IMR-90 (cell line): ENCODE results near the gene MED12L. TPM values are rescaled to one million over a fixed set of nuclear protein-coding genes. Genes with fewer than 3 reads are reported as not detected.

Experiments used
- ATAC-seq: fragments of 200-7000 bp; cut with Tn5 transposase; 2 replicates; pipeline ENCODE4 v1.9.1; 2020; ENCODE audit warnings: low read depth, mild to moderate bottlenecking, moderate library complexity
- BruUV-seq: library from RNA; stranded (reverse); fragments of 400-500 nt; replicated peaks from 2 replicates; lab custom pipeline; 2021; lab: Mats Ljungman, UMichigan
- CTCF ChIA-PET: fragments of 300-600 bp; formaldehyde crosslinking; extraction: SDS; loops from one replicate; lab custom pipeline; 2021; ENCODE audit warnings: antibody characterized with exemption; lab: Yijun Ruan, JAX
- POLR2A ChIA-PET: fragments of 300-600 bp; sonication (Branson Sonifier 250); formaldehyde crosslinking; loops from one replicate; lab custom pipeline; 2022; ENCODE audit warnings: antibody characterized with exemption; ENCODE audit not compliant: unreplicated experiment; lab: Charles Lee
- DNase-seq: peaks from one replicate; pipeline ENCODE4 v3.0.0; 2013
- H2AFZ ChIP-seq: replicated peaks from 2 replicates; pipeline ENCODE3; 2013; ENCODE audit warnings: low read length, mild to moderate bottlenecking; ENCODE audit not compliant: poor library complexity
- H2AK5ac ChIP-seq: 2 replicates; pipeline ENCODE4 v1.6.1; 2013; ENCODE audit warnings: low read depth, low read length, inconsistent platforms
- H2AK9ac ChIP-seq: replicated peaks from 2 replicates; pipeline ENCODE3; 2013; ENCODE audit warnings: mild to moderate bottlenecking, low read depth, low read length, moderate library complexity; ENCODE audit not compliant: poor library complexity
- H2BK120ac ChIP-seq: 2 replicates; pipeline ENCODE4 v1.6.1; 2013; ENCODE audit warnings: low read depth, low read length, inconsistent platforms
- H2BK15ac ChIP-seq: 3 replicates; pipeline ENCODE4 v1.6.1; 2013; ENCODE audit warnings: low read depth, low read length, inconsistent platforms
- H2BK20ac ChIP-seq: 2 replicates; pipeline ENCODE4 v1.6.1; 2013; ENCODE audit warnings: low read depth, mild to moderate bottlenecking, inconsistent platforms, low read length, moderate library complexity
- H2BK5ac ChIP-seq: 2 replicates; pipeline ENCODE4 v1.6.1; 2013; ENCODE audit warnings: mild to moderate bottlenecking, low read depth, low read length, inconsistent platforms; ENCODE audit not compliant: poor library complexity, severe bottlenecking
- H3K14ac ChIP-seq: replicated peaks from 2 replicates; pipeline ENCODE4 v1.6.1; 2013; ENCODE audit warnings: low read depth, low read length, inconsistent platforms
- H3K18ac ChIP-seq: 2 replicates; pipeline ENCODE4 v1.6.1; 2013; ENCODE audit warnings: low read depth, low read length, control low read depth
- H3K23ac ChIP-seq: 2 replicates; pipeline ENCODE4 v1.6.1; 2013; ENCODE audit warnings: low read depth, low read length, inconsistent platforms
- H3K27ac ChIP-seq: 2 replicates; pipeline ENCODE4 v1.5.1; 2013; ENCODE audit warnings: mild to moderate bottlenecking, control low read depth, low read length; ENCODE audit not compliant: insufficient read depth
- H3K27me3 ChIP-seq: 2 replicates; pipeline ENCODE4 v1.6.1; 2013; ENCODE audit warnings: low read length; ENCODE audit not compliant: control insufficient read depth, insufficient read depth
- H3K36me3 ChIP-seq: 2 replicates; pipeline ENCODE4 v1.6.1; 2013; ENCODE audit warnings: low read length, mixed read lengths; ENCODE audit not compliant: control insufficient read depth, insufficient read depth
- H3K4ac ChIP-seq: 2 replicates; pipeline ENCODE4 v1.6.1; 2013; ENCODE audit warnings: low read depth, low read length, inconsistent platforms
- H3K4me1 ChIP-seq: 2 replicates; pipeline ENCODE4 v1.6.1; 2013; ENCODE audit warnings: low read length, mixed read lengths; ENCODE audit not compliant: control insufficient read depth, insufficient read depth
- H3K4me2 ChIP-seq: 2 replicates; pipeline ENCODE4 v1.6.1; 2013; ENCODE audit warnings: low read depth, mild to moderate bottlenecking, control low read depth, low read length, moderate library complexity
- H3K4me3 ChIP-seq: 2 replicates; pipeline ENCODE4 v1.5.1; 2013; ENCODE audit warnings: low read depth, mild to moderate bottlenecking, control low read depth, low read length, moderate library complexity; ENCODE audit not compliant: insufficient read depth
- H3K56ac ChIP-seq: 2 replicates; pipeline ENCODE4 v1.6.1; 2013; ENCODE audit warnings: low read length, inconsistent platforms; ENCODE audit not compliant: insufficient read depth; ENCODE audit errors: extremely low read depth
- H3K79me1 ChIP-seq, 2 experiments: 2 replicates each; pipeline ENCODE4 v1.6.1; 2013; ENCODE audit warnings: low read length in 2 of 2, inconsistent platforms in 1 of 2, low read depth in 1 of 2
- H3K9ac ChIP-seq: 2 replicates; pipeline ENCODE4 v1.6.1; 2013; ENCODE audit warnings: low read depth, low read length, control low read depth
- H3K9me1 ChIP-seq: 2 replicates; pipeline ENCODE4 v1.6.1; 2013; ENCODE audit warnings: low read length, inconsistent platforms; ENCODE audit not compliant: insufficient read depth
- H3K9me3 ChIP-seq: 2 replicates; pipeline ENCODE4 v1.6.1; 2013; ENCODE audit warnings: low read length; ENCODE audit not compliant: control insufficient read depth, insufficient read depth
- H4K20me1 ChIP-seq: 2 replicates; pipeline ENCODE4 v1.6.1; 2013; ENCODE audit warnings: low read length, inconsistent platforms; ENCODE audit not compliant: insufficient read depth
- H4K5ac ChIP-seq: 2 replicates; pipeline ENCODE4 v1.6.1; 2013; ENCODE audit warnings: mild to moderate bottlenecking, low read depth, low read length, control low read depth
- H4K8ac ChIP-seq, 2 experiments: 2 replicates each; pipeline ENCODE4 v1.6.1; 2013; ENCODE audit warnings: low read depth in 2 of 2, low read length in 2 of 2, control low read depth in 1 of 2, inconsistent platforms in 1 of 2
- H4K91ac ChIP-seq: 2 replicates; pipeline ENCODE4 v1.6.1; 2013; ENCODE audit warnings: low read depth, low read length, inconsistent platforms; ENCODE audit not compliant: insufficient read depth
- MAFK ChIP-seq: IDR thresholded peaks from 2 replicates; pipeline ENCODE4 v1.6.1; 2012; ENCODE audit warnings: low read depth, low read length, improper control_type of control experiment
- MAZ ChIP-seq: IDR thresholded peaks from 2 replicates; pipeline ENCODE4 v1.6.1; 2012; ENCODE audit warnings: low read depth, mild to moderate bottlenecking, low read length, improper control_type of control experiment, moderate library complexity, borderline replicate concordance
- dilution Hi-C: fragments of 300-500 bp; cut with HindIII; formaldehyde crosslinking; loops from one replicate; pipeline ENCODE4 v1.14.3; 2018; ENCODE audit warnings: low sequenced_read_pairs; ENCODE audit not compliant: unreplicated experiment
- in situ Hi-C: fragments of 300-500 bp; cut with MboI; formaldehyde crosslinking; loops from 3 replicates; pipeline ENCODE4 v1.14.3; 2019; ENCODE audit warnings: low sequenced_read_pairs, inconsistent platforms, mixed read lengths
- intact Hi-C: fragments of 100-400 bp; cut with micrococcal nuclease; formaldehyde crosslinking; loops from 2 replicates; pipeline ENCODE4 v1.10.0; 2022
- polyA plus RNA-seq, 3 experiments: library from polyadenylated mRNA; depleted of rRNA; stranded (reverse); fragments of >200 nt; gene quantifications; 2 replicates each; pipeline ENCODE4 v1.2.3, GENCODE V29; 2012; ENCODE audit warnings: low replicate concordance in 1 of 3
- total RNA-seq: library from RNA; depleted of rRNA; stranded (reverse); fragments of >200 nt; gene quantifications from 2 replicates; pipeline ENCODE4 v1.2.3, GENCODE V29; 2012
- TF ChIP-seq, protein P1 (sequence below): fragments of 150-350 bp; IDR thresholded peaks from 2 replicates; pipeline ENCODE4 v1.6.1; 2017; ENCODE audit warnings: mild to moderate bottlenecking, antibody characterized with exemption, low read length, low read depth

MED12L gene
- total and polyA plus RNA-seq, 2 of the 4 experiments (the other 2 are of a cell fraction), result 0.05 to 0.18 TPM

DNA sequence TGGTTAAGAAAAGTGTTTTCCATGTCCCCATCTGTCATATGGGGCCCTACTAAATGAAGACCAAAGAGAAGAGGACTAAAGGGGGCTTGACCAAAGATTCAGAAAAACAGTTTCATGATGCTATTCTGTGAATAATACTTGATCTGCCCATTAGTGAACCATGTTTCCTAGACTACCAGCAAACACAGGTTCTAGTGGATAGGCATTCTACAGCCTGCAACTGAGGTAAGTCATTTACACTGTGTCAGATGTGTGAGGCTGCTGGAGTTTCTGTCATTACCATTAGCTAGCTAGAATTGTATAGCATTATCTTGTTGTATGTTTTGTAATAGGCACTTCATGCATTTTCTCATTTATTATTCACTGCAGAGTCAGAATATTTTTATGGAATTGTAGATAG lies 111.0 kb downstream of the MED12L start:
- no peak overlapping the region for H3K18ac ChIP-seq
- no peak overlapping the region for H2BK15ac ChIP-seq
- no peak for DNase-seq
- no peak overlapping the region; the same call in 1 of the 2 replicates for H3K23ac ChIP-seq
- no peaks in the 10 kb centered on the region for H3K27me3 ChIP-seq
- H2AK5ac ChIP-seq, result no peak overlapping the region
- H3K9me1 ChIP-seq, result peaks cover 3% of the 10 kb centered on the region; the same call in 1 of the 2 replicates
- dilution Hi-C loops (no loop called here), in situ Hi-C loops (no loop called here), intact Hi-C loops (no loop called here)
- H3K4me1 ChIP-seq, result peaks cover 2% of the 10 kb centered on the region; the same call in 1 of the 2 replicates
- no TSS peak for BruUV-seq
- H3K14ac ChIP-seq, result no peak overlapping the region
- no peaks in the 10 kb centered on the region for H3K9me3 ChIP-seq
- no peak overlapping the region for H3K4me2 ChIP-seq
- H4K91ac ChIP-seq, result no peak overlapping the region
- no peak overlapping the region for H3K4ac ChIP-seq
- H3K79me1 ChIP-seq, result no peaks in the 10 kb centered on the region
- H2BK20ac ChIP-seq, result no peak overlapping the region
- H3K36me3 ChIP-seq, result no peaks in the 10 kb centered on the region
- no peak overlapping the region for H3K56ac ChIP-seq
- CTCF ChIA-PET, result interaction anchor here (0.6 to 1.2 kb wide), 2 partner anchors 12 to 1624 kb away, joined by 4 to 5 read pairs; no protein-coding TSS in a partner anchor
- no peak overlapping the region for H2BK5ac ChIP-seq
- H3K4me3 ChIP-seq, result no peak overlapping the region
- no peak overlapping the region for H4K8ac ChIP-seq
- no peak overlapping the region for H3K9ac ChIP-seq
- POLR2A ChIA-PET, result no interaction called here
- ATAC-seq, result no peak
- no peak overlapping the region for H2BK120ac ChIP-seq
- no peak overlapping the region for H2AK9ac ChIP-seq
- no peak overlapping the region for H4K5ac ChIP-seq
- TF ChIP-seq MAFK (no peak), MAZ (no peak)
- TF ChIP-seq, protein P1, sequence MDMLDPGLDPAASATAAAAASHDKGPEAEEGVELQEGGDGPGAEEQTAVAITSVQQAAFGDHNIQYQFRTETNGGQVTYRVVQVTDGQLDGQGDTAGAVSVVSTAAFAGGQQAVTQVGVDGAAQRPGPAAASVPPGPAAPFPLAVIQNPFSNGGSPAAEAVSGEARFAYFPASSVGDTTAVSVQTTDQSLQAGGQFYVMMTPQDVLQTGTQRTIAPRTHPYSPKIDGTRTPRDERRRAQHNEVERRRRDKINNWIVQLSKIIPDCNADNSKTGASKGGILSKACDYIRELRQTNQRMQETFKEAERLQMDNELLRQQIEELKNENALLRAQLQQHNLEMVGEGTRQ, result no peak
- no peak overlapping the region for H2AFZ ChIP-seq
- no peak overlapping the region for H3K27ac ChIP-seq
- no peaks in the 10 kb centered on the region for H4K20me1 ChIP-seq
